Measurements from ENCODE around the gene ABCB8.

ABCB8 gene

GRCh38 chr7:151076863-151077704, 48.8 kb downstream of the ABCB8 start:
- peak; percentile 37 for DNase-seq

DNA sequence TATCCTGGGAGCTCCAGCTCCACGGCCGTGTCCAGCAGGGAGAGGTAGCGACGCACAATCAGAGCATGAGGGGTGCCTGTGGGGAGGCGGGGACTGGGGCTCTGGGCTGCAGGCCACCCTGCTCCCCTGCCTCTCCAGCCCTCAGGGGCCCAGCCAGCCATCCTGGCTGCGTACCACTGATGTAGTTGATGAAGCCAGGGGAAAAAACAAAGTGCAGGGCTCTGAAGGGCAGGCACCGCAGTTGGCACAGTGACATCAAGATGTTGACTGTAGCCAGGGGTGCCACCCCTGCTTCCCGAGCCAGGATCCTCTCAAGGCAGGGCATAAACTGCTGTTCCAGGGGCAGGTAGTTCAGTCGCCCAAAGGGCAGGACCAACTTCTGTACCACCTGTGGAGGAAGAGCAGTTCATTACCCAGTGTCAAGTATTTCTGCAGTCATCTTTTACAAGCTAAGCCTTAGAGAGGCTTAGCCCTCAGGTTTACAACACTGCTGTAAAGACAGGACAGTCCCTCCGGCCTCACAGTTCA, 49.5 kb downstream of the ABCB8 start:
- DNase-seq: no peak

- no peak for DNase-seq
Measured at GRCh38 chr7:151078233-151079040, 50.2 kb downstream of the ABCB8 start.

DNA sequence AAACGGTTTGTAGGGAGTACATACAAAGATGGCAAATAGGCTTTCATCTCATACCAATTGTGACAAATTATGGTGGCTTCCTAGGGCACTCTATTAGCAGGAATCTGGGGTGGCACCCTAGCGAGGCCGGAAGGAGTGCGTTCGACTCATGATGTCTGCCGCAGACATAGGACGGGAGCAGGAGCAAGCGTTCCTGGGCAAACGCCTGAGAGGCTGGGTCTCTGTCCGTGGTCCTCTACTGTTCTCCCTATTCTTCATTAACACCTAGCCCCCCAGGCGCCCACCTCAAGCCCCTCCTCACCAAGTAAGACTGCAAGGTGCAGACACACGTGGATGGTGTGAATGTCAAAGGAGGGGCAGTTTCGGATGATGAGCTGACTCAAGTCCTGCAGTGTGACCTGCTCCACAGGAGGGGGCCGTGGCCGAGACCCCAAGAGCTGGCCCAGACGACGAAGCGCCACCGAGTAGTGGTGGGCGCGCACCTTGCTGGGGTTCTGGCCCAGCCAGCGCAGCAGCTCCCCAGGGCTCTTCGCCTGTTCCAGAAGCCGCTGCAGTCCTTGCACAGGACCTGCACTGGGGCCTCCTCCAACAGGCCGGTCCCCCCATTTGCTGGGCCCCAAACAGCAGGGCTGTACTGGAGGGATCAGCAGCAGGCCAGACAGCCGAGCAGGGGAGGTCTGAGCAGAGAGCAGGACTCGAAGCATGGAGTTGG, 51.1 kb downstream of the ABCB8 start:
- DNase-seq: no peak

DNA sequence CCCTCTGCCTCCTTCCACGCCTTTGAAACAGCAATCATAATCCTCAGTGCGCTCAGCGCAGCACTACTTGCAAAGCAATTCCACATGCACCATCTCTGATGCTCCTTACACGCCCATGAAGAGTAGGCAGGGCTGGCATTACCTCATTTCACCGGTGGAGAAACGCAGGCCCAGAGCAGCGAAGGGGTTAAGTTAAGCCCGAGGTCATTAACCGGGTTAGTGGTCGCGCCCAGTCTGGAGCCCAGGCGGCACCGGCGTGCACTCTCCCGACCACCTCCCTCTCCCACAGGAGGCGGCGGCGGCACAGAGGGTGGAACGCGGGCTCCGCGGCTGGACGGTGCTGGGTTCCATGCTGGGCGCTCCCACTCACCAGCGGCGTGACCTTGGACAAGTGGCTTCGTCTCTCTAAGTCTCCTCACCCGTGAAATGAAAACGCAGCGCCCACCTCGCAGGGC, 51.8 kb downstream of the ABCB8 start:
- peak; percentile 62 for DNase-seq

GRCh38 chr7:151080522-151081169, 52.4 kb downstream of the ABCB8 start, which contains the start of gene FASTK:
Gene FASTK, minus strand, starts transcription at chr7:151080809. Its CDS starts 43 bp downstream, at chr7:151080766.
- DNase-seq: peak; percentile 96

- no peak for DNase-seq
Measured at GRCh38 chr7:151081170-151082101, 53.2 kb downstream of the ABCB8 start.

DNA sequence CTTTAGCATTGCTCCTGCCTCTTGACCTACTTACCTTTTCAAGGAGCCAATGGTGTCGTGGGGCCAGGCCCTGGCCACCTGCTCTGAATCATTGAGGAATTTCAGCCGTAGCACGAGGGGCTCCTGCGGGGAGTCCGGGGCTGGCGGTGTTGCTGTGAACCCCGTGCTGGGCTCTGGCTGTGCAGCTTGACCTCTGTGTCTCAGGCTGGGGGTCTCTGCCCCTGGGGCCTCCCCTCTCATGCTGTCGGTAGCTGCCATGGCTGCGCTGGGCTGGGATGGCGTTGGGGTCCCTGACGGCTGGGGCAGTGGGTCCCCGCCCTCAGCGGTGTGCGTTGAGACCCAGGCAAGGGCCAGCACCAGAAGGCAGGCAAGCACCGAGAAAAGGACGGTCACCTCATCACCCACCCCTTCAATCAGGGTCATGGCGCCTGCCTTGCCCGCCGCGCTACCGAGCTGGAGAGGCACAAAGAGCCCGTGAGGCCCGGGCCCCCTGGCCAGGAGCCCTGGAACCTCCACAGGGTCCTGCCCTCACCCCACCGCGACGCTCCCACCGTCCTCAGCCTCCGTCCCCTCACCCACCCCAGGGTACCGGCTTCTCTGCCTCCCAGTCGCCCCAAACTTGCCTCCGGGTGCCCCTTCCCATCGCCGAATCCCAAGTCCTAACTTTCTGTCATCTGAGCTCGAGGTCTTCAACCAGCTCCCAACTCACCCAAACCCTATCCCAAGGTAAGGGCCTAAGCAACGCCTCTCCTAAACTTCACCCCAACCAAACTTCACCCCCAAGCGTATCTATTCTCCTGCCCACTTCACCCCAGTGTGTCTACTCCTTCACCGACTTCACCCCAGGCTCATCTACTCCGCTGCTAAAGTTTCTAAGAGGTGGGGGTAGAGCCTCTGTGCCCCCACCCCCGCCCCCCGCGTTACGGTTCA, 54.2 kb downstream of the ABCB8 start:
- no peak for DNase-seq

DNA sequence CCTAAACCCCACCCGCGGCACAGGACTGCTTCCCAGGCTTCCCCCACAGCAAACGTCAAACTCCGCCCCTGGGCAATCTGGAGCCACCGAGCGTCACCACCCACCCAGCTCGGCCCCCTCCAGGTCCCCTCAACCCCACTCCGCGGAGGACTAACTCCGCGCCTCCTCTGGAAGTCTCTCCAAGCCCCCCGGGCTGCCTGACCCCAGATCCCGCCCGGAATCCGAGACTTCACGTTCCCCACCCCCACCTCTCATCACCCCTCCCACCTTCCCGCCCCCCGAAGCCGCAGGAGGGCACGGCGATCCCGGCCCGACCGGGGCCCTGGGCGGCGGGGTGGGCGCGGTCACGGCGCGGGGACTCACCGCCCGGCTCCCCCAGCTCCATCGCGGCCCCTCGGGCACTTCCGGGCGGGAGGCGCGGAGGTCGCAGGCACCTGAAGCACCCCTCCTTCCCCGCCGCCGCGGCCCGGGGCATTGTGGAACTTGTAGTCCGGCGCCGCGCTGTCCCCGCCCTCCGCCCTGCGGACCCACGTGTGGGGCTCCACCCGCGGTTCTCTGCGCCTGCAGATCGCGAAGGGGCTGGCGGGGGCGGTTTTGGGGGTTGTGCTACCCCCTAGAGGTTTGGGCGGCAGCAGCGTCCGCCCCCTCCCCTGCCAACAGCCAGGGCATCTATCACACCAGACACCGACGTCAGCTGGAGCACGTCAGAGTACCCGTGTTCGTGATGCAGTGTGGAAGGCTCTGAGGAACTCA, 55.0 kb downstream of the ABCB8 start, which contains the start of gene TMUB1:
TSS of gene TMUB1 (minus strand) at position 423 of the 753 bp plus-strand sequence. CDS start 930 bp downstream, outside the sequence.
- DNase-seq: peak; percentile 82

DNA sequence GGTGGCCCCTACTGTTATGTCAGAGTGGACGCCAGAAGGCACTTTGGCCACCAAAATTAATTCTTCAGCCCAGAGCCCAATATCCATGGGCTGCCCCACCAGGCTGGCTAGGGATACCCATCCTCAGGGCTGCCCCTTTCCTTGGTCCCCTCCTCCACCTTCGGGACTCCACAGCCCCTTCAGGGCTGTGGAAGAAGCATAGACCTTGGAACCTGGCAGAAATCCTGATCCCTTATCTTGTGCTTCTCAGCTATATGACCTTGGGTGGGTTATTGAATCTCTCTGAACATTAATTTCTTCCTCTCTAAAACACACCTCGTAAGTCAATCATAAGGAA, 55.5 kb downstream of the ABCB8 start:
- DNase-seq: no peak

- DNase-seq: no peak
Measured at GRCh38 chr7:151085329-151085690, 57.1 kb downstream of the ABCB8 start.

GRCh38 chr7:151085691-151086620, 57.7 kb downstream of the ABCB8 start, which contains the start of gene AGAP3:
Gene AGAP3, plus strand, starts transcription at chr7:151086475. Its CDS starts 267 bp downstream, at chr7:151086742.
- DNase-seq: peak; percentile 82

GRCh38 chr7:151086802-151087244, 58.6 kb downstream of the ABCB8 start:
- peak; percentile 45 for DNase-seq

GRCh38 chr7:151087245-151088018, 59.2 kb downstream of the ABCB8 start:
- peak; percentile 64 for DNase-seq

DNA sequence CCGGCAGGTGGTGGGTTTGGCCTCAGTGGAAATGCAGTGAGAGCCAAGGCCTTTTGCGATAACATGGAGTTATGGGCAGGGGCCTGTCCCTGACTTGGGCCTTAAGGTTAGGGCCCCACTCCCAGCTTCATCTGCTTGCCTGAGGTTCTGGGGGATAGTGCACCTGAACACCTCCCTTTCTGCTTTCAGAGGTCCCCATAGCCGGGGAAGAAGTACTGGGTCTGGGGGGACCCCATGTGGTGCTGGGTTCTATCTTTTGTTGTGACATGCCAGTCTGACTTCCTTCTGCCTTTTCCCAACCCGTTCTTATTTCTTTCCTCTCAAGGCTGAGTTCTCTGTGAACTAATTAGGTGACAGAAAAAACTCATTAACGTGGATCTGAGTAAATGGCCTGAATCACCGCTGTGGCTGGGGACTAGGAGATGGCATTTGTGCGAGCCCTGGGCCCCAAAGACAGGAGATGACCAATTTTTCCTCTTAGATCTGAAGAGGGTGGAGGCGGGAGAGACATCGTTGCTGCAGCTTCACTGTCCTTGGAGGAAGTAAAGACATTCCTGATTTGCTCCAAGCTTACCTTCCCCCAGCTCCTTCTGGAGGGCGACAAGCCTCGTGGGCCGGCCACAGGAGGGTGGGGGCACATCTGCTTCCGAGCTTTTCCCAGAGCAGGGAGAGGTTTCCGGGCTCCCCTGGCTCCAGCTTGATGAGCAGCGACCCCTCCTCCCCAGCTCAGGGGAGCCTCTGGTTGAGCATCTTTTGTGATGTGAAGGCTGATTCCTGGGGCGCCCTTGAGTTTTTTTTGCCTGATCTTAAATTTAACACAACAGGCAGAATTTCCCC, 60.0 kb downstream of the ABCB8 start:
- DNase-seq: no peak

All from hematopoietic multipotent progenitor cell treated with erythropoietin and hydrocortisone succinate and interleukin-3 and kit ligand, for 6 days (in vitro differentiated cells).